ENCODE data around the gene PADI2. TPM values are rescaled to one million over a fixed set of nuclear protein-coding genes. Genes with fewer than 3 reads are reported as not detected.
A peak's percentile ranks its signal among the peaks of the same experiment; 100 is the strongest.

The PADI2 gene
- total and polyA plus RNA-seq, 8 donors: 0.31 to 86.0 (median 1.3) TPM; not detected in 1

- no peak for TF ChIP-seq CTCF (IDR thresholded peaks at IDR 0.05)
- no peak for TF ChIP-seq EP300 (IDR thresholded peaks at IDR 0.05)
- TF ChIP-seq POLR2A (IDR thresholded peaks at IDR 0.05): no peak
- TF ChIP-seq POLR2AphosphoS5 (IDR thresholded peaks at IDR 0.05): no peak
- H3K36me3 ChIP-seq: peaks cover 7 to 37% (median 31%) of the 10 kb centered on the region in 4 donors
- intact Hi-C loops (cut with DNase I; ENCODE audit: low total_unique reads): no loop called here
- 33 to 67% (median 52%) methylated on average over 1 of the region's 1 CpG for WGBS, 5 donors
- DNase-seq: no peak
- peak overlapping the region in 2 of 5 donors; percentile 91 to 93 for H3K27ac ChIP-seq
- H3K27me3 ChIP-seq: no peaks in the 10 kb centered on the region
- no peaks in the 10 kb centered on the region for H3K9me3 ChIP-seq
- H3K4me3 ChIP-seq: peak overlapping the region in 1 of 4 donors; percentile 88
- peaks cover 19 to 51% (median 35%) of the 10 kb centered on the region in 4 donors for H3K4me1 ChIP-seq
These were observed 67.2 kb downstream of the PADI2 start for GRCh38 chr1:17052038-17052437.

- no peak for DNase-seq
- no peak overlapping the region for H3K27ac ChIP-seq
- H3K36me3 ChIP-seq: peaks cover 24 to 59% (median 51%) of the 10 kb centered on the region in 4 donors
- WGBS, 5 donors: 86 to 92% (median 89%) methylated on average over 5 of the region's 5 CpGs
- H3K27me3 ChIP-seq: no peaks in the 10 kb centered on the region
- peaks cover 14 to 59% (median 37%) of the 10 kb centered on the region in 4 donors for H3K4me1 ChIP-seq
- intact Hi-C loops (cut with DNase I; ENCODE audit: low total_unique reads): no loop called here
- no peak for TF ChIP-seq CTCF (IDR thresholded peaks at IDR 0.05)
- no peak for TF ChIP-seq POLR2AphosphoS5 (IDR thresholded peaks at IDR 0.05)
- no peak for TF ChIP-seq EP300 (IDR thresholded peaks at IDR 0.05)
- no peak for TF ChIP-seq POLR2A (IDR thresholded peaks at IDR 0.05)
- H3K9me3 ChIP-seq: no peaks in the 10 kb centered on the region
- H3K4me3 ChIP-seq: no peak overlapping the region
These were observed 71.3 kb downstream of the PADI2 start for GRCh38 chr1:17047924-17048323.

GRCh38 chr1:17046334-17046657, 73.0 kb downstream of the PADI2 start:
- Histone ChIP-seq H3K27me3 (no peaks in the 10 kb centered on the region), H3K27ac (no peak overlapping the region), H3K4me1 (peaks cover 0 to 43% (median 21%) of the 10 kb centered on the region in 4 donors), H3K4me3 (no peak overlapping the region), H3K36me3 (peaks cover 37 to 71% (median 64%) of the 10 kb centered on the region in 4 donors), H3K9me3 (no peaks in the 10 kb centered on the region)
- TF ChIP-seq POLR2AphosphoS5 (IDR thresholded peaks at IDR 0.05): no peak
- no peak for TF ChIP-seq POLR2A (IDR thresholded peaks at IDR 0.05)
- no peak for TF ChIP-seq EP300 (IDR thresholded peaks at IDR 0.05)
- TF ChIP-seq CTCF (IDR thresholded peaks at IDR 0.05): no peak
- intact Hi-C loops (cut with DNase I; ENCODE audit: low total_unique reads): no loop called here
- DNase-seq: no peak
- whole genome bisulfite sequencing, 5 donors: 54 to 68% (median 62%) methylated on average over 3 of the region's 3 CpGs

GRCh38 chr1:17045634-17046333, 73.5 kb downstream of the PADI2 start:
- Histone ChIP-seq H3K4me1 (peaks cover 0 to 38% (median 18%) of the 10 kb centered on the region in 4 donors), H3K9me3 (no peaks in the 10 kb centered on the region), H3K27me3 (no peaks in the 10 kb centered on the region), H3K36me3 (peaks cover 41 to 72% (median 65%) of the 10 kb centered on the region in 4 donors), H3K4me3 (peak overlapping the region in 3 of 4 donors; percentile 9 to 30 (median 27)), H3K27ac (peak overlapping the region in 2 of 5 donors; percentile 23 to 28)
- intact Hi-C loops (cut with DNase I; ENCODE audit: low total_unique reads): no loop called here
- WGBS, 5 donors: 27 to 40% (median 33%) methylated on average over 9 of the region's 9 CpGs
- DNase-seq: peak in 1 of 2 donors; percentile 72
- TF ChIP-seq EP300 (IDR thresholded peaks at IDR 0.05): no peak
- TF ChIP-seq CTCF (IDR thresholded peaks at IDR 0.05): peak in 5 of 7 experiments; percentile 62 to 80 (median 77)

Data from stomach (tissue), 9 donors.